Measurements from ENCODE around the gene CFB. TPM values are rescaled to one million over a fixed set of nuclear protein-coding genes. Genes with fewer than 3 reads are reported as not detected.
A peak's percentile ranks its signal among the peaks of the same experiment; 100 is the strongest.

Gene CFB
- total RNA-seq, 1 experiment from 2014 or later: 22.6 TPM

DNA sequence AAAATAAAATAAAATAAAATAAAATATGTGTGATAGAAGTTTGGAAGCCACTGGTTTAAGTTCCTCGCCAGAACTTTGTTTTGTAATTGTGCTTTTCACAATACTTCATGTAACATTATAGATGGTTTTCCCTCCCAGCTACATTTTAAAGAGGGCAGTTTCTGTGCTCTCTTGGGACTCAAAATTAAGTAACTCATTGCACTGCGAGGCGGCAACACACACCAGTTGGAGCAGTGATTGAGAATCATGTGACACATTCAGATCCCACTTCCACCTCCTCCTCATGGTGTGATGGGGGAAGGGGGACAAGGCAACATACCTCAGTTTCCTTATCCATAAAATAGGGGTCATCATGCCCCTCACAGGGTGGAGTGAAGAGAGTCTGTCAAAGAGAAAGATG lies 10.9 kb upstream of the CFB start:
- TF ChIP-seq, protein P1, sequence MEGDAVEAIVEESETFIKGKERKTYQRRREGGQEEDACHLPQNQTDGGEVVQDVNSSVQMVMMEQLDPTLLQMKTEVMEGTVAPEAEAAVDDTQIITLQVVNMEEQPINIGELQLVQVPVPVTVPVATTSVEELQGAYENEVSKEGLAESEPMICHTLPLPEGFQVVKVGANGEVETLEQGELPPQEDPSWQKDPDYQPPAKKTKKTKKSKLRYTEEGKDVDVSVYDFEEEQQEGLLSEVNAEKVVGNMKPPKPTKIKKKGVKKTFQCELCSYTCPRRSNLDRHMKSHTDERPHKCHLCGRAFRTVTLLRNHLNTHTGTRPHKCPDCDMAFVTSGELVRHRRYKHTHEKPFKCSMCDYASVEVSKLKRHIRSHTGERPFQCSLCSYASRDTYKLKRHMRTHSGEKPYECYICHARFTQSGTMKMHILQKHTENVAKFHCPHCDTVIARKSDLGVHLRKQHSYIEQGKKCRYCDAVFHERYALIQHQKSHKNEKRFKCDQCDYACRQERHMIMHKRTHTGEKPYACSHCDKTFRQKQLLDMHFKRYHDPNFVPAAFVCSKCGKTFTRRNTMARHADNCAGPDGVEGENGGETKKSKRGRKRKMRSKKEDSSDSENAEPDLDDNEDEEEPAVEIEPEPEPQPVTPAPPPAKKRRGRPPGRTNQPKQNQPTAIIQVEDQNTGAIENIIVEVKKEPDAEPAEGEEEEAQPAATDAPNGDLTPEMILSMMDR (conservative IDR thresholded peaks at IDR 0.05): no peak
- no peak for TF ChIP-seq EZH2 (IDR thresholded peaks at IDR 0.05; ENCODE audit: low read depth)
- BruUV-seq (replicated peaks): no TSS peak
- POLR2A ChIA-PET (ENCODE audit: unreplicated experiment): no interaction called here
- intact Hi-C loops (cut with micrococcal nuclease; ENCODE audit: unreplicated experiment): no loop called here
- H3K4me2 ChIP-seq: no peak overlapping the region
- H3K4me3 ChIP-seq: no peak overlapping the region
- peaks cover 4% of the 10 kb centered on the region; the same call in 1 of the 2 replicates for H3K4me1 ChIP-seq (replicated peaks; ENCODE audit: insufficient read depth)
- H2AFZ ChIP-seq: no peak overlapping the region
- H3F3A ChIP-seq (ENCODE audit: insufficient read depth, low read depth): peaks cover 4% of the 10 kb centered on the region; the same call in 1 of the 2 replicates
- H3K27ac ChIP-seq: no peak overlapping the region
- no peaks in the 10 kb centered on the region for H4K20me1 ChIP-seq (ENCODE audit: insufficient read depth)
- H3K27me3 ChIP-seq (ENCODE audit: insufficient read depth, low read depth): no peaks in the 10 kb centered on the region
- H3K9me2 ChIP-seq (ENCODE audit: insufficient read depth): no peaks in the 10 kb centered on the region
- no peaks in the 10 kb centered on the region for H3K79me2 ChIP-seq (ENCODE audit: low read depth)
- H3K9me3 ChIP-seq (ENCODE audit: insufficient read depth, low read depth): no peaks in the 10 kb centered on the region
- DNase-seq: no peak
- CTCF ChIA-PET: no interaction called here
- H3K36me3 ChIP-seq (ENCODE audit: low read depth): no peaks in the 10 kb centered on the region

DNA sequence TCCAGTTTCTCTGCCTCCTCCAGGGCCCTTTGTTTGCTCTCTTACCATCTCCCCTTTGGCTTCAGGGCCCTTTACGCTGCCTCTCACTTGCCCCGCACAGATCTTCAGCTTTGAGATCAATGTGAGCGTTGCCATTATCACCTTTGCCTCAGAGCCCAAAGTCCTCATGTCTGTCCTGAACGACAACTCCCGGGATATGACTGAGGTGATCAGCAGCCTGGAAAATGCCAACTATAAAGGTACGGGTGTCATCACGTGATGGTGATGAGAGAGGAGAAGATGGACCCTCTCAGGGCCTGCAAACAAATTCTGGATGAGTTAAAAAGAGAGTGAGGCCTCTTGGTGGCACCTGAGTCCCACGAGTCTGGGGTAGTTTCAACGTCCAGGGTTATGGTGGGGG lies 10.1 kb upstream of the CFB start:
- no peak overlapping the region for H3K4me2 ChIP-seq
- no peak for DNase-seq
- CTCF ChIA-PET: no interaction called here
- no peaks in the 10 kb centered on the region for H3K9me2 ChIP-seq (ENCODE audit: insufficient read depth)
- no peak overlapping the region for H3K27ac ChIP-seq
- H3K27me3 ChIP-seq (ENCODE audit: insufficient read depth, low read depth): no peaks in the 10 kb centered on the region
- no peak overlapping the region for H2AFZ ChIP-seq
- H3K9me3 ChIP-seq (ENCODE audit: insufficient read depth, low read depth): no peaks in the 10 kb centered on the region
- H3K36me3 ChIP-seq (ENCODE audit: low read depth): no peaks in the 10 kb centered on the region
- H4K20me1 ChIP-seq (ENCODE audit: insufficient read depth): no peaks in the 10 kb centered on the region
- no TSS peak for BruUV-seq (replicated peaks)
- POLR2A ChIA-PET (ENCODE audit: unreplicated experiment): no interaction called here
- H3K4me3 ChIP-seq: no peak overlapping the region
- H3F3A ChIP-seq (ENCODE audit: insufficient read depth, low read depth): peaks cover 12% of the 10 kb centered on the region; the same call in 1 of the 2 replicates
- intact Hi-C loops (cut with micrococcal nuclease; ENCODE audit: unreplicated experiment): no loop called here
- peaks cover 12% of the 10 kb centered on the region for H3K4me1 ChIP-seq (replicated peaks; ENCODE audit: insufficient read depth)
- no peaks in the 10 kb centered on the region for H3K79me2 ChIP-seq (ENCODE audit: low read depth)
- TF ChIP-seq, protein P1 (conservative IDR thresholded peaks at IDR 0.05): no peak
- TF ChIP-seq EZH2 (IDR thresholded peaks at IDR 0.05; ENCODE audit: low read depth): no peak

DNA sequence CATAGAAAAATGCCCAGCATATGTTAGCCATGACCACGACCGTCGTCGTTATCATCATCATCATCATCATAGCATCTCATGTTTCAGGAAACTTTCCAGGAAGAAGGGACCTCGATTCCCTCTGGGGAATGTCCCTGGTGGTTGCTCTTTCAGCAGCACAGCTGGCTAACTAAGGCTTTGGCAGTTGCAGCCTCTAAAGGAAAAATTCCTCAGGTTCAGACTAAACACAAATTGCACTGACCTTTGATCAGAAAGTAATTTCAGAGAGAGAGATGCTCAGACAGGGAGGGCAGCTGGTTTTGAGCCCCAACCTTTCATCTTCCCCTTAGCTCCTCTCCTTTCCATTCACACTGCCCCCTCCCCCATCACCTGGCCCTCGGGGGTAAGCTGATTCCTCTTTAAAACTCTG lies 5.6 kb upstream of the CFB start:
- no TSS peak for BruUV-seq (replicated peaks)
- Histone ChIP-seq H2AFZ (no peak overlapping the region), H3K4me3 (no peak overlapping the region), H3K27me3 (ENCODE audit: insufficient read depth, low read depth) (no peaks in the 10 kb centered on the region), H3K4me2 (peak overlapping the region; percentile 36), H3K36me3 (ENCODE audit: low read depth) (no peaks in the 10 kb centered on the region), H3K27ac (no peak overlapping the region), H3K79me2 (ENCODE audit: low read depth) (no peaks in the 10 kb centered on the region), H3K9me3 (ENCODE audit: insufficient read depth, low read depth) (no peaks in the 10 kb centered on the region), H3F3A (ENCODE audit: insufficient read depth, low read depth) (peaks cover 14% of the 10 kb centered on the region; the same call in 1 of the 2 replicates), H4K20me1 (ENCODE audit: insufficient read depth) (no peaks in the 10 kb centered on the region), H3K4me1 (replicated peaks; ENCODE audit: insufficient read depth) (peaks cover 28% of the 10 kb centered on the region), H3K9me2 (ENCODE audit: insufficient read depth) (no peaks in the 10 kb centered on the region)
- no peak for TF ChIP-seq EZH2 (IDR thresholded peaks at IDR 0.05; ENCODE audit: low read depth)
- TF ChIP-seq, protein P1 (conservative IDR thresholded peaks at IDR 0.05): no peak
- ChIA-PET CTCF (no interaction called here), POLR2A (ENCODE audit: unreplicated experiment) (interaction anchor here (0.6 kb wide), 1 partner anchor 82 kb away, joined by 11 read pairs; no protein-coding TSS in a partner anchor)
- DNase-seq: peak; percentile 52 to 72
- intact Hi-C loops (cut with micrococcal nuclease; ENCODE audit: unreplicated experiment): no loop called here
